Measurements from ENCODE around the gene FBXO45.
"Not testable (repeated sequence)": the region's sequence is repeated elsewhere in the genome, so short reads cannot be mapped to it uniquely, and the experiment has no call there.

FBXO45 gene

GRCh38 chr3:196568246-196569002 is at the start of gene FBXO45, which contains the start of gene WDR53:
TSS of gene FBXO45 (plus strand) at chr3:196568660. CDS start at chr3:196568985, 325 bp downstream.
TSS of gene WDR53 (minus strand) at chr3:196568554. CDS start at chr3:196561475, 7,079 bp downstream.
- peak; percentile 94 for DNase-seq (ENCODE audit: low read depth)

GRCh38 chr3:196518966-196519717 is 49.3 kb upstream of the FBXO45 start:
- peak; percentile 38 for DNase-seq (ENCODE audit: low read depth)

DNA sequence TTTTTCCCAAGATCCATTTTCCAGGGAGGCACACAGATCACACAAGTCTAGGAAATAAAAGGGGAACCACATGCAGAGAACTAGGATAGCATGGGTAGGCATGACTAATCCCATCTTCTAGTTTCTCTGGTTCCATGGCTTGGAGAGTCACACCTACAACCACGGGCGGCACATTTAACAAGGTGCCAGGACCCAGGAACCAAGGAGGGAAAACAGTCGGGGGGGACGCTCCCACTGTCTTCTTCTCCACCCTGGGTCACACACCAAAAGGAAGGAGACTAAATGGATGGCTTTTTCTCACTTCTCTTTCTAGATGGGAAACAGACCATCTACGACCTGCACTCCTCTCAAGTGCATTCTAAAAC is 48.8 kb upstream of the FBXO45 start:
- DNase-seq (ENCODE audit: low read depth) = no peak

DNA sequence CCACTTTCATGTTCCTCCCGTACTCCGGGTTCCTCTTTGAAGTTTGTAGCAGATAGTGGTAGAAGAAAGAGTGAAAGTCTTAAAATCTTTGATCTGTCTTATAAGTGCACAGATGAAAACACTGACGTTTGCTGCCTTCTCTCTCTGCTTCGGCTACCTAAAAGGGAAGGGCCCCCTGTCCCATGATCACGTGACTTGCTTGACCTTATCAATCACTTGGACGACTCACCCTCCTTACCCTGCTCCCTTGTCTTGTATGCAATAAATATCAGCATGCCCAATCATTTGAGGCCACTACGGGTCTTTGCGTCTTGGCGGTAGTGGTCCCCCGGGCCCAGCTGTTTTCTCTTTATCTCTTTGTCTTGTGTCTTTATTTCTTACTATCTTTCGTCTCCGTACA is 47.2 kb upstream of the FBXO45 start:
- DNase-seq (ENCODE audit: low read depth) = not testable (repeated sequence)

- DNase-seq (ENCODE audit: low read depth) = no peak
These were observed 44.6 kb upstream of the FBXO45 start for GRCh38 chr3:196523841-196524240.

DNA sequence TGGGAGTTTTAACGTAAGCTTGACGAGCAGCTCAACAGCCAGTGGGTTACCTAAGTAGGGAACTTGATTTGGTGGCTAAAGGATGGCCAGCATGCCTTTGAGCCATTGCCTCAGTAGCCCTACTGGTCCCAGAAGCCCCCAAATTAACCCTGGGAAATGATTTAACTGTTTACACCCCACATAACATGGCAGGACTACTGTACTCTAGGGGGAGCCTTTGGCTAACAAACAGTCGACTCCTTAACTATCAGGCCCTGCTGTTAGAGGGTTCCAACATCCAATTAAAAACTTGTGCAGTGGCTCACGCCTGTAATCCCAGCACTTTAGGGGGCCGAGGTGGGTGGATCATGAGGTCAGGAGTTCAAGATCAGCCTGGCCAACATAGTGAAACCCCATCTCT is 43.9 kb upstream of the FBXO45 start:
- no peak for DNase-seq (ENCODE audit: low read depth)

DNA sequence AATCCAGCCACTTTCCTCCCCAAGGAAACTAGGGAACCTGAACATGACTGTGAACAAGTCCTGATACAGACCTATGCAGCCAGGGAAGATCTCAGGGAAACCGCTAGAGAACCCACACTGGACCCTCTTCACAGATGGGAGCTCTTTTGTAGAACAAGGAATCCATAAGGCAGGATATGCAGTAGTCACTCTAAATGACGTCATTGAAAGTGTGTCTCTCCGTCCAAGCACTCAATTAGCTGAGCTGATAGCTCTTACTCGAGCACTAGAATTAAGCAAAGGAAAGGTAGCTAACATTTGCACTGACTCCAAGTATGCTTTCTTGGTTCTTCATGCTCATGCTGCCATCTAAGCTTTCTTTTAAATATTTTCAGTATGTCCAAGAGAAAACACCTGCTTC is 43.3 kb upstream of the FBXO45 start:
- no peak for DNase-seq (ENCODE audit: low read depth)

DNA sequence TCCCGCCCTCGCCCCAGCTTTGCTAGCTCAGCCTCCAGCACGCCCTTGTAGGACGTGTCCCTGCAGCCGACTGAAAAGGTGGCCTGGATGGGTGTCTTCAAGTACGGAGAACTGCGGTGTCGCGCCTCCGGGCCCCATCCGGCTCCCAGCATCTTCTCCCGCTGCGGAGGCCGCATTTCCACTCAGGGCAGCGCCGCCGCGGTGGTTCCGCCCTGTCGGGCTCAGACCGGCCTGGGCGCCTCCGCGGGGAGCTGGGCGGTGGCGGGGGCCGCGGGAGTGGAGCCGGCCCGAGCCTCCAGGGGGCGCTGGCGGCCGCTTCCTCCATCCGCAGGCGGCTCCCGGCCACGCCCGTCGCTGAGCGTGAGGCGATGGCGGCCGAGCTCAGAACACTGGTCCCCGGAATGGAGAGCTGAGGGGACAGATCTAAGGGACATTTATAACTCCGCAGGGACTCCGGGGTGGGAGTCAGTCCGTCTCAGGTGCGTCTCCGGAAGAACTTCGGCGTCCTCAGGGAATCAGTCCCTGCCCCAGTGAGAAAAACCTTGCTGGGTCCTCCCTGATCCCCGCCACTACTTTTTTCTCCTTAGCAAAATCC is 39.7 kb upstream of the FBXO45 start:
- DNase-seq (ENCODE audit: low read depth) = peak; percentile 81

DNA sequence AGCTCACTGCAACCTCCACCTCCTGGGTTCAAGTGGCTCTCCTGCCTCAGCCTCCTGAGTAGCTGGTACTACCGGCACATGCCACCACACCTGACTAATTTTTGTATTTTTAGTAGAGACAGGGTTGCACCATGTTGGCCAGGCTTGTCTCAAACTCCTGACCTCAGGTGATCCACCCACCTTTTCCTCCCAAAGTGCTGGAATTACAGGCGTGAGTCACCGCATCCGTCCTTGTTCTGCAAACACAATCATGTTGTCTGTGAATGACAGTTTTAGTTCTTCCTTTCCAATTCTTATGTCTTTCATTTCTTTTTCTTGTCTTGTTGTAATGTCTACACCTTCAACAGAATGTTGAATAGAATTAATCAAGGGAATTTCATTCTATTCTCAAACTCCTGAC is 37.0 kb upstream of the FBXO45 start:
- DNase-seq (ENCODE audit: low read depth) = no peak

- DNase-seq (ENCODE audit: low read depth) = no peak
These were observed 35.2 kb upstream of the FBXO45 start for GRCh38 chr3:196533260-196533681.

GRCh38 chr3:196537319-196537984 is 31.0 kb upstream of the FBXO45 start:
- peak; percentile 31 for DNase-seq (ENCODE audit: low read depth)

GRCh38 chr3:196541684-196542445 is 26.6 kb upstream of the FBXO45 start:
- no peak for DNase-seq (ENCODE audit: low read depth)

GRCh38 chr3:196544491-196544992 is 23.9 kb upstream of the FBXO45 start:
- no peak for DNase-seq (ENCODE audit: low read depth)

DNA sequence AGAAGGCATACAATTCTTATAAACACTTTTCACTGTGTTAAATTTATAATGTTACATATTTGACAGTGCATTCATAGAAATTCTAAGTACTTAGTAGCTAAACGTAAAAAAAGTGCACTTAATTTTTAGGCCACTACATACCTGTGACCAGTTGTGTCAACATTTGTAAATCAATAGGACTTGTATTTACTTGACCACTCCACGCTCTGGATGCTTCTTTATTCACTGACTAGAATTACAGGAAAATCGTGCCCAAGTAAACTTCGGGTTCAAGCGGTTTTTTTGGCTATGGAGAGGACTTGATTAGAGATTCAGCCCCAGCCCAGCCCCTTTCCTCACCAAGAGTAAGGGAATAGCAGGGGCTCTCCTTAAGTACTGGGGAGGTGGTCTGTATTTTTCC is 21.9 kb upstream of the FBXO45 start:
- DNase-seq (ENCODE audit: low read depth) = no peak

DNA sequence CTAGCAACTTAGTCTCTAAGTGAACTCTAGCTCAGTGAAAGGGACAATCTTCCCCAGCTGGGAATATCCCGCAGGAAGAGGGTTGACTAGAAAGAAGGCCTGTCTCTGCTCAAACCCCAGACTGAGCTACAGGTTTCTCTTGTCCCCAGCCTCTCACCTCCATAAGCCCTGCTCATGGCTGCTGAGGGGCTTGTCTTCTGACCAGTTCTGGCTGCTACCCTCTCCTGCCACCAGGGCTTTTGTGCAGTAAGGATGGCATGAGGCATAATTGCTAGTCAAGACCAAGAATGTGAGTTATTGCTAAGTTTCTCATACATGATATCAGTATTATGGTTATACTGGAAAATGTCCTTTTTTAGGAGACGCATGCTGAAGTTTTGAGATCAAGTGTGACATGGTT is 21.4 kb upstream of the FBXO45 start:
- DNase-seq (ENCODE audit: low read depth) = no peak

DNA sequence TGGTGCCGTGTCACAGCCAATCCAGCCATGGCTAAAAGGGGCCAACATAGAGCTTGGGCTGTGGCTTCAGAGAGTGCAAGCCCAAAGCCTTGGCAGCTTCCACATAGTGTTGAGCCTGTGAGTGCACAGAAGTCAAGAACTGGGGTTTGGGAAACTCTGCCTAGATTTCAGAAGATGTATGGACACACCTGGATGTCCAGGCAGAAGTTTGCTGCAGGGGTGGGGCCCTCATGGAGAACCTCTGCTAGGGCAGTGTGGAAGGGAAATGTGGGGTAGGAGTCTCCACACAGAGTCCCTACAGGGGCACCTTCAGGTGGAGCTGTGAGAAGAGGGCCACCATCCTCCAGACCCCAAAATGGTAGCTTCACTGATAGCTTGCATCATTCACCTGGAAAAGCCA is 19.1 kb upstream of the FBXO45 start:
- DNase-seq (ENCODE audit: low read depth) = not testable (repeated sequence)

GRCh38 chr3:196550172-196550571 is 18.3 kb upstream of the FBXO45 start:
- not testable (repeated sequence) for DNase-seq (ENCODE audit: low read depth)

GRCh38 chr3:196552253-196552652 is 16.2 kb upstream of the FBXO45 start:
- no peak for DNase-seq (ENCODE audit: low read depth)

DNA sequence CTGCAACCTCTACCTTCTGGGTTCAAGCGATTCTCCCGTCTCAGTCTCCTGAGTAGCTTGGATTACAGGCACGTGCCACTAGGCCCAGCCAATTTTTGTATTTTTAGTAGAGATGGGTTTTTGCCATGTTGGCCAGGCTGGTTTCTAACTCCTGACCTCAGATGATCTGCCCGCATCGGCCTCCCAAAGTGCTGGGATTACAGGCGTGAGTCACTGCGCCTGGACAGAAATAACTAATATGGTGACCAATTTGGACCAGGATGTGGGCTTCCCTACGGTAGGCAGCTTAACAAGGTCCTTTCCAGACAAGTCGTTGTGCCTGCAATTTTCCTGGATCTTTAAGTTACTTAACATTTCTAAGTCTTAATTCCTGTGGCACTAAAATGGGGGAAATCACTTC is 14.9 kb upstream of the FBXO45 start:
- DNase-seq (ENCODE audit: low read depth) = no peak

DNA sequence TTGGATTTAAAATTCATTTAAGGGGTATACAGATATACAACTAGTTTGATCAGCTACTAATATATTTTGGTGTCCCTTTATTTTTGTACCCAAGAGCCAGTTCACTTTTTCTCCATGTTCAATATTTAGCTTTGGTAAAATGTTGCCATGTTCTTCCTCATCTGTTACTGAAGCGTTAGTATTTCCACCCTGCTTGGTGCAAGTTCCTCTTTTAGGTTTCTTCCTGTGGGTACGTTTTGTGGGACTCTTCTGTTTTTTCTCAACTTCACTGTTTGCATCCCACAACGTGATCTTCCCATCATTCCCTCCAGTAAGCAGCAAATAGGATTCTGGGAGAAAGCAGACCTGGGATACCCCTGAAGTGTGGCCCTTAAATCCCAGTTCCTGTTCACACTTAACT is 14.3 kb upstream of the FBXO45 start:
- DNase-seq (ENCODE audit: low read depth) = no peak

- no peak for DNase-seq (ENCODE audit: low read depth)
These were observed 13.2 kb upstream of the FBXO45 start for GRCh38 chr3:196555295-196555694.
